Omental fat pad (tissue), 4 donors: ENCODE measurements around the gene GPR42. TPM values are rescaled to one million over a fixed set of nuclear protein-coding genes. Genes with fewer than 3 reads are reported as not detected.
A peak's percentile ranks its signal among the peaks of the same experiment; 100 is the strongest.

Experiments used
- ATAC-seq: fragments of 150-250 bp; one replicate; pipeline ENCODE4 v1.9.1; 2016; ENCODE audit warnings: mild to moderate bottlenecking, moderate library complexity; ENCODE audit not compliant: low FRiP score
- DNase-seq: peaks from one replicate; pipeline ENCODE4 v3.0.0-alpha.2; 2019; ENCODE audit warnings: low spot score
- total RNA-seq, 4 donors: library from RNA; depleted of rRNA; stranded (reverse); fragments of >200 nt; gene quantifications; one replicate each; pipeline ENCODE4 v1.1.0, GENCODE V29; 2016
- TF ChIP-seq, protein P1 (sequence below), 3 donors: fragments of 450-650 bp; IDR thresholded peaks; one replicate each; pipeline ENCODE4 v1.5.1; 2016 to 2017; ENCODE audit warnings: antibody characterized with exemption in 3 of 3, mild to moderate bottlenecking in 3 of 3, moderate library complexity in 2 of 3

The GPR42 gene
- total RNA-seq, 4 donors from 2014 or later = 0.37 to 0.79 TPM; not detected in 2

DNA sequence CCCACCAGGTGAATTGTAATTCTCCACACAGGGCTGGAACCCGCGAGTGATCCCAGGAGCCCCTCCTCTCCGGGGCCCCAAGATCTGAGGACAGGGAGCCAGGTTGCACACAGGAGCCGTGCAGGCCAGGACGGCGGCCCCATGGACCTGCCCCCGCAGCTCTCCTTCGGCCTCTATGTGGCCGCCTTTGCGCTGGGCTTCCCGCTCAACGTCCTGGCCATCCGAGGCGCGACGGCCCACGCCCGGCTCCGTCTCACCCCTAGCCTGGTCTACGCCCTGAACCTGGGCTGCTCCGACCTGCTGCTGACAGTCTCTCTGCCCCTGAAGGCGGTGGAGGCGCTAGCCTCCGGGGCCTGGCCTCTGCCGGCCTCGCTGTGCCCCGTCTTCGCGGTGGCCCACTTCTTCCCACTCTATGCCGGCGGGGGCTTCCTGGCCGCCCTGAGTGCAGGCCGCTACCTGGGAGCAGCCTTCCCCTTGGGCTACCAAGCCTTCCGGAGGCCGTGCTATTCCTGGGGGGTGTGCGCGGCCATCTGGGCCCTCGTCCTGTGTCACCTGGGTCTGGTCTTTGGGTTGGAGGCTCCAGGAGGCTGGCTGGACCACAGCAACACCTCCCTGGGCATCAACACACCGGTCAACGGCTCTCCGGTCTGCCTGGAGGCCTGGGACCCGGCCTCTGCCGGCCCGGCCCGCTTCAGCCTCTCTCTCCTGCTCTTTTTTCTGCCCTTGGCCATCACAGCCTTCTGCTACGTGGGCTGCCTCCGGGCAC lies 19.3 kb upstream of the GPR42 start:
- ATAC-seq (no peak), DNase-seq (peak; percentile 18)
- TF ChIP-seq, protein P1, sequence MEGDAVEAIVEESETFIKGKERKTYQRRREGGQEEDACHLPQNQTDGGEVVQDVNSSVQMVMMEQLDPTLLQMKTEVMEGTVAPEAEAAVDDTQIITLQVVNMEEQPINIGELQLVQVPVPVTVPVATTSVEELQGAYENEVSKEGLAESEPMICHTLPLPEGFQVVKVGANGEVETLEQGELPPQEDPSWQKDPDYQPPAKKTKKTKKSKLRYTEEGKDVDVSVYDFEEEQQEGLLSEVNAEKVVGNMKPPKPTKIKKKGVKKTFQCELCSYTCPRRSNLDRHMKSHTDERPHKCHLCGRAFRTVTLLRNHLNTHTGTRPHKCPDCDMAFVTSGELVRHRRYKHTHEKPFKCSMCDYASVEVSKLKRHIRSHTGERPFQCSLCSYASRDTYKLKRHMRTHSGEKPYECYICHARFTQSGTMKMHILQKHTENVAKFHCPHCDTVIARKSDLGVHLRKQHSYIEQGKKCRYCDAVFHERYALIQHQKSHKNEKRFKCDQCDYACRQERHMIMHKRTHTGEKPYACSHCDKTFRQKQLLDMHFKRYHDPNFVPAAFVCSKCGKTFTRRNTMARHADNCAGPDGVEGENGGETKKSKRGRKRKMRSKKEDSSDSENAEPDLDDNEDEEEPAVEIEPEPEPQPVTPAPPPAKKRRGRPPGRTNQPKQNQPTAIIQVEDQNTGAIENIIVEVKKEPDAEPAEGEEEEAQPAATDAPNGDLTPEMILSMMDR (IDR thresholded peaks at IDR 0.05) = no peak

DNA sequence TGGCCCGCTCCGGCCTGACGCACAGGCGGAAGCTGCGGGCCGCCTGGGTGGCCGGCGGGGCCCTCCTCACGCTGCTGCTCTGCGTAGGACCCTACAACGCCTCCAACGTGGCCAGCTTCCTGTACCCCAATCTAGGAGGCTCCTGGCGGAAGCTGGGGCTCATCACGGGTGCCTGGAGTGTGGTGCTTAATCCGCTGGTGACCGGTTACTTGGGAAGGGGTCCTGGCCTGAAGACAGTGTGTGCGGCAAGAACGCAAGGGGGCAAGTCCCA lies 18.8 kb upstream of the GPR42 start:
- TF ChIP-seq, protein P1 (IDR thresholded peaks at IDR 0.05) = no peak
- ATAC-seq (no peak), DNase-seq (peak; percentile 9)

DNA sequence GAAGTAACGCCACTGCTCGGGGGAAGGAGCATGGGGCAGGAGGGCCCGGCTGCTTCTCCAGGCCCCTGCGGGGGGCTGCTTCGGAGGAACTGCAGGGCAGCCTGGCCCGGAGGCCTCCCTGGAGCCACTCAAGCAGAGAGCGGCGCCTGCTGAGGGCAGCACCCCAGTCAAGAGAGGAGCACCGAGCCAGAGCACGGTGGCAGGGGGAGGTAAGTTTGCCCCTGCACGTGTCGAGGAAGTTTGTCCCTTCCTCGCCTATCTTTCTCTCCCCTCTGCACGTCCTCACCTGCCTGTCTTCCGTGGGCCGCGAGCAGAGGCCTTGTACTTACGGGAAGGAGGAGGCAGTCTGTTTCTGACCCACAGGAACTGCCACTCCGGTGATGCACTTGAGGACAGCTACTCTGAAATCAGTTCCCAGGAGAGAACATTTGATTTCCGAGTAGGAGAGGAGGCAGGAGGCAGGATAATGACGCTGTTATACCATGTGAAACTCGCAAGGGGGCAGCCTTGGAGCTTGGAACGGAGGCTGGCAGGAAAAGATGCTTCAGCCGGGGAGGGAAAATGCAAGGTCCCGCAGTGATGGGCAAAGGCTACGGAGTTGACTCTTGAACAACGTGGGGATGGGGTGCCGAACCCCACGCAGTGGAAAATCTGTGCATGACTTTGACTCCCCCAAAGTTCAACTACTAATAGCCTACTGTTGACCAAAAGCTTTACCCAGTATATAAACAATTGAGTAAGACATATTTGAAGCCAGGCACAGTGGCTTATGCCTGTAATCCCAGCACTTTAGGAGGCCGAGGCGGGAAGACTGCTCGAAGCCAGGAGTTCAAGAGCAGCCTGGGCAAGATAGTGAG lies 18.2 kb upstream of the GPR42 start:
- ATAC-seq = peak; percentile 73
- TF ChIP-seq, protein P1 (IDR thresholded peaks at IDR 0.05) = peak in 2 of 3 donors; percentile 65 to 72
- peak; percentile 29 for DNase-seq

DNA sequence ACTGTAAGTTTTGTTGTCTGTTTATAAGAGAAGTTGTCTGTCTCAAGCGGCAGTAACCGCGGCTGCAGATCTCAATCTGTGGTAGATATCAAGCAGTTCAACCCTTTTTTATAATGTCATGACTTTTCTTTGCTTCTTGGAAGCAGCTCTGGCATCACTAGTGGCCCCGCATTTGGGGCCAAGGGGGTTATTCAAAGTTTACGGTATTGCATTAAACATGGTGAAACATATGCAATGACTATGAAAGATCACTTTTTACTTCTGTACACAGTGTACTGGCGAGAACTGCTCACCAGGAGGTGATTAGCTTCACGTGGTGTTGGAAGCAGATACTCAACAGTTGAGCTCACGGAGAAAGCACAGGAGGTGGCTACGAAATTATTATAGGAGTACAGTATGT lies 17.2 kb upstream of the GPR42 start:
- TF ChIP-seq, protein P1 (IDR thresholded peaks at IDR 0.05) = no peak
- ATAC-seq = no peak
- DNase-seq = no peak

DNA sequence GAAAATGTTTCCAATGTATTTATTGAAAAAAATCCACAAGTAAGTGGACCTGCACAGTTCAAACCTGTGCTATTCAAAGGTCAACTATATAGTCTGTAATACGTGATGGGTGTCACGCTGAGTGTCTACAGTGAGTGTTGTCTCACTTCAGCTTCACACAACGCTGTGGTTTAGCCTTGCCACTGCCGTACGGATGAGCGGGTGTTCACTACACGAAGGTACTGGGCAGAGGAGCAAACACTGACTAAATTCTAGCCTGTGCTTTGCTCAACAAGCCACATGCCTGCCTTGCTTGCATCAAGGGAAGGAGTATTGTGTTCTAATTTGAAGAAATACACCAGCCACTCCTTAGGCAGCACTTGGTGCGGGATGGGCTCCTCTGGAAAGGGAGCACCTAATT lies 16.0 kb upstream of the GPR42 start:
- TF ChIP-seq, protein P1 (IDR thresholded peaks at IDR 0.05) = no peak
- DNase-seq (no peak), ATAC-seq (no peak)

DNA sequence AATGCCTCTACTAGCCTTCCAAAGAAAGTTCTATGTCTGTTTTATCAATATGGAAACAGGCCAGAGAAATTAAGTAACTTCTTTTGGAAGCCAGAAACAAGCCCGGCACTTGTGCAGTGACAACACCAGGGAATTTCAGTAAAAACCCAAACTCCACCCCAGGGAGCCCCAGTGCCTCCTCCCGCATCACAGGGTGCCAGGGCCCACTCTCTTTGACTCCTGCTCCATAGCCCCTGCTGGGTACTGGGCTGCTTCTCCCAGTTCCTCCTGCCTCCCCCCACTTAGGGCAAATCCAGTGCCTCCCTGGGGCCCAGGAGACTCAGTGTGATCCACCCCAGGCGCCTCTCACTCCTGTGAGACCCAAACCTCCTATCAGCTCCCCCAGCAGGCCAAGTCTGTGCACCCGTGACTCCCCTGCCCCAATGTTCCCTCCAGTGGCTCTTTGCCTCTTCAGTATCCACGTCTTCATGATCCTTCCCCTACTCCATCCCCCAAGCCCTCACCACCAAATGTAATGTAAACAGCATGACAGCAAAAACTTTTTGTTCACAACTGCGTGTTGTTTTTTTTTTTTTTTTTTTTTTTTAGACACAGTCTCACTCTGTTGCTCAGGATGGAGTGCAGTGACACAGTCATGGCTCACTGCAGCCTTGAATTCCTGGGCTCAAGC lies 14.9 kb upstream of the GPR42 start:
- TF ChIP-seq, protein P1 (IDR thresholded peaks at IDR 0.05) = no peak
- DNase-seq (no peak), ATAC-seq (no peak)
